Adrenal gland (tissue), 12 donors: ENCODE measurements around the gene RLF. TPM values are rescaled to one million over a fixed set of nuclear protein-coding genes. Genes with fewer than 3 reads are reported as not detected.
A peak's percentile ranks its signal among the peaks of the same experiment; 100 is the strongest.

Experiments
- DNase-seq, 7 donors: peaks; one replicate each; pipeline ENCODE4 v3.0.0-alpha.2; 2019 to 2020
- H3K27ac ChIP-seq, 5 donors: fragments of 200-600 bp; sonication (generic) in 4 of 5; 1 replicate in 3 of 5; 2 replicates in 2 of 5; pipeline versions ENCODE4 v1.5.1 to v1.8.0; 2016 to 2020; ENCODE audit warnings: mild to moderate bottlenecking in 1 of 5
- H3K27me3 ChIP-seq: fragments of 200-600 bp; 2 replicates; pipeline ENCODE4 v1.8.0; 2021
- H3K36me3 ChIP-seq, 2 donors: fragments of 200-600 bp; replicated peaks in 1 of 2; 1 replicate in 1 of 2; 2 replicates in 1 of 2; pipeline versions ENCODE4 v1.5.1 to v1.8.0; 2018 to 2022
- H3K4me1 ChIP-seq, 2 donors: fragments of 200-600 bp; replicated peaks in 1 of 2; 1 replicate in 1 of 2; 2 replicates in 1 of 2; pipeline versions ENCODE4 v1.5.1 to v1.8.0; 2018 to 2021
- H3K4me3 ChIP-seq, 4 donors: fragments of 200-600 bp; sonication (generic) in 3 of 4; one replicate each; pipeline ENCODE4 v1.5.1; 2016 to 2018
- H3K9me3 ChIP-seq, 3 donors: fragments of 200-600 bp; sonication (generic) in 1 of 3; replicated peaks in 1 of 3; 1 replicate in 2 of 3; 2 replicates in 1 of 3; pipeline versions ENCODE4 v1.5.1 to v1.8.0; 2016 to 2021
- POLR2A ChIP-seq, 2 donors: fragments of 450-650 bp; IDR thresholded peaks; one replicate each; pipeline ENCODE4 v1.6.1; 2017; ENCODE audit warnings: antibody characterized with exemption in 2 of 2, mild to moderate bottlenecking in 2 of 2, moderate library complexity in 1 of 2
- WGBS, 4 donors: extraction: QIAGEN DNeasy Blood & Tissue Kit in 2 of 4; methylation state at CpG; one replicate each; pipeline versions ENCODE4 v1.1.5 to v1.1.7; 2013 to 2017; 5-methylcytosine and 5-hydroxymethylcytosine counted together
- intact Hi-C, 2 donors: fragments of 100-400 bp; cut with DNase I; formaldehyde crosslinking; loops; one replicate each; pipeline versions ENCODE4 v1.14.1 to v1.15.0; 2022 to 2023
- polyA plus RNA-seq, 3 donors: library from polyadenylated mRNA; stranded (reverse); fragments of 200-250 nt in 2 of 3; fragments of 350-450 nt in 1 of 3; fragmentation: Illumina TruSeq in 1 of 3; extraction: RNeasy Lipid Tissue Mini Kit (QIAGEN cat#74804) in 1 of 3; gene quantifications; one replicate each; pipeline ENCODE4 v1.2.3, GENCODE V29; 2013 to 2014
- total RNA-seq, 9 donors: library from RNA; depleted of rRNA in 4 of 9; stranded (reverse); fragments of >200 nt in 4 of 9; fragments of 120-200 nt in 1 of 9; fragmentation: NEBNext Ultra II Directional in 1 of 9; extraction: Animal tissue kit (Norgen Biotek cat#: 25700) in 1 of 9; gene quantifications; one replicate each; pipeline versions ENCODE4 v1.1.0 to v1.2.4, GENCODE V29; 2013 to 2023
- TF ChIP-seq, protein P1 (sequence below), 6 experiments: fragments of 450-650 bp in 4 of 6; fragments of 200-600 bp in 2 of 6; sonication (generic) in 1 of 6; IDR thresholded peaks; 1 replicate in 5 of 6; 2 replicates in 1 of 6; pipeline versions ENCODE4 v1.5.1 to v1.8.0; 2016 to 2021; ENCODE audit warnings: antibody characterized with exemption in 6 of 6, mild to moderate bottlenecking in 2 of 6, moderate library complexity in 1 of 6
- donor health status: healthy with polysubstance abuse.
- donor health status: Bipolar disorder and iron deficiency.
- donor health status: DM: yes; HTN: yes; CAD: no.
- donor health status: DM: no; HTN: no; CAD: no.
- donor health status: DM: no; HTN: no; CAD: no.
- donor health status: DM: yes; HTN: yes; CAD: no.

The RLF gene
- total and polyA plus RNA-seq, 12 donors: 3.7 to 18.8 (median 11.3) TPM

DNA sequence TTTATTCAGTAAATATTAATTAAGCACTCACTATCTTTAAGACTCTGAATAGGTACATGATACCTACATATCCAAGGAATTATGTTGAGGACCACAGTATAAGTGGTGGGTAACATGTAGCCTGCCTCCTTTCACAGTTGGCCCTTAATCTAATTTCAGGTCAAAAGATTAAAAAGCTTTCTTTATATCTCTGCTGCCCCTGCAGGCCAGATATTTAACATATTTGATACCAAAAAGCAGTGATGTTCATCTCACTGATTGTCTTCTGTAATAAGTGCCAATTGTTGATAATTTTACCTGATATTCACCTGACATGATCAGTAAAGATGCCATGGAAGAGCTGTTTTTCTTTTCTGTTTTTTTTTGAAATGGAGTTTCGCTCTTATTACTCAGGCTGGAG is 36.5 kb downstream of the RLF start:
- Histone ChIP-seq H3K27ac (no peak overlapping the region), H3K4me1 (no peaks in the 10 kb centered on the region), H3K36me3 (peaks cover 0 to 10% of the 10 kb centered on the region in 2 donors), H3K9me3 (no peaks in the 10 kb centered on the region), H3K4me3 (no peak overlapping the region), H3K27me3 (no peaks in the 10 kb centered on the region)
- no peak for DNase-seq
- WGBS, 4 donors: 87 to 100% (median 97%) methylated on average over 1 of the region's 1 CpG
- intact Hi-C loops: no loop called here
- no peak for TF ChIP-seq POLR2A (IDR thresholded peaks at IDR 0.05)
- TF ChIP-seq, protein P1, sequence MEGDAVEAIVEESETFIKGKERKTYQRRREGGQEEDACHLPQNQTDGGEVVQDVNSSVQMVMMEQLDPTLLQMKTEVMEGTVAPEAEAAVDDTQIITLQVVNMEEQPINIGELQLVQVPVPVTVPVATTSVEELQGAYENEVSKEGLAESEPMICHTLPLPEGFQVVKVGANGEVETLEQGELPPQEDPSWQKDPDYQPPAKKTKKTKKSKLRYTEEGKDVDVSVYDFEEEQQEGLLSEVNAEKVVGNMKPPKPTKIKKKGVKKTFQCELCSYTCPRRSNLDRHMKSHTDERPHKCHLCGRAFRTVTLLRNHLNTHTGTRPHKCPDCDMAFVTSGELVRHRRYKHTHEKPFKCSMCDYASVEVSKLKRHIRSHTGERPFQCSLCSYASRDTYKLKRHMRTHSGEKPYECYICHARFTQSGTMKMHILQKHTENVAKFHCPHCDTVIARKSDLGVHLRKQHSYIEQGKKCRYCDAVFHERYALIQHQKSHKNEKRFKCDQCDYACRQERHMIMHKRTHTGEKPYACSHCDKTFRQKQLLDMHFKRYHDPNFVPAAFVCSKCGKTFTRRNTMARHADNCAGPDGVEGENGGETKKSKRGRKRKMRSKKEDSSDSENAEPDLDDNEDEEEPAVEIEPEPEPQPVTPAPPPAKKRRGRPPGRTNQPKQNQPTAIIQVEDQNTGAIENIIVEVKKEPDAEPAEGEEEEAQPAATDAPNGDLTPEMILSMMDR (IDR thresholded peaks at IDR 0.05): peak in 2 of 6 experiments; percentile 7 to 15

DNA sequence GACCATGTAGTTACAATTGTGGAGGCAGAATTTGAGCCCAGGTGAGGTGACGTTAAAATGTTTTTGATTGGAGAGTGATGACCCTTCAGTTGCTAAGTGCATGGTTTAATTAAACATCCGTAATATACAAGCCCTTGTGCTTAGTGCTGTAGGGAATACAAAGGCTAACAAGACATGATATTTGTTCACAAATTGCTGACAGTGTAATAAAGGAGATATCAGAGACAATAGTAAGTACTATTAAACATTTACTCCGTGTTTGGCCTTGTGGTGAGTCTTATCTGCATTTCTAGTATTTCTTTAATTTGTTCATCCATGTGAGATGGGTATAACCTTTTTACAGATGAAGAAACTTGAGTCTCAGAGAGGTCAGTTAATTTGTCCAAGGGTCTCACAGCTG is 37.9 kb downstream of the RLF start:
- intact Hi-C loops: no loop called here
- H3K4me3 ChIP-seq: no peak overlapping the region
- no peaks in the 10 kb centered on the region for H3K27me3 ChIP-seq
- no peaks in the 10 kb centered on the region for H3K9me3 ChIP-seq
- H3K36me3 ChIP-seq: peaks cover 0 to 12% of the 10 kb centered on the region in 2 donors
- WGBS, 4 donors: 88 to 93% (median 89%) methylated on average over 3 of the region's 3 CpGs
- H3K27ac ChIP-seq: no peak overlapping the region
- TF ChIP-seq, protein P1 (IDR thresholded peaks at IDR 0.05): no peak
- no peak for TF ChIP-seq POLR2A (IDR thresholded peaks at IDR 0.05)
- DNase-seq: no peak
- no peaks in the 10 kb centered on the region for H3K4me1 ChIP-seq

DNA sequence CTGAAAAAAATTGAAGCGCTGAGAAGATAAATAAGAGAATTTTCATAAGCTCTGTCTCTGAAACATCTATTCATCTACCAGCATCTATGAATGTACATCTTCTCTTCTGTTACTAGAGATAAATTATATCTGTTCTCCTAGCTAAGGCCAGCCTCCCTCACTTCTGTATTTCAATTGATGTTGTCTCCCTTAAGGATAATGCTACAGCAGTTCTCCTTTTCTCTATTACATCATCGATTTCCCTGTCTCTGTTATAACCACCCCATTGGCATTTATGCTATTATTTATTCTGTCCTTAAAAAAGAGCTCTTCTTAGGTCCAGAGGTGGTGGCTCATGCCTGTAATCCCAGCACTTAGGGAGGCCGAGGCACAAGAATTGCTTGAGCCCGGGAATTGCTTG is 43.7 kb downstream of the RLF start:
- 93 to 94% (median 93%) methylated on average over 4 of the region's 4 CpGs for WGBS, 4 donors
- H3K4me3 ChIP-seq: no peak overlapping the region
- H3K27ac ChIP-seq: no peak overlapping the region
- no peaks in the 10 kb centered on the region for H3K27me3 ChIP-seq
- TF ChIP-seq, protein P1 (IDR thresholded peaks at IDR 0.05): no peak
- TF ChIP-seq POLR2A (IDR thresholded peaks at IDR 0.05): no peak
- intact Hi-C loops: no loop called here
- no peaks in the 10 kb centered on the region for H3K9me3 ChIP-seq
- DNase-seq: no peak
- H3K36me3 ChIP-seq: peaks cover 0 to 19% of the 10 kb centered on the region in 2 donors
- peaks cover 0 to under 1% of the 10 kb centered on the region in 2 donors for H3K4me1 ChIP-seq

DNA sequence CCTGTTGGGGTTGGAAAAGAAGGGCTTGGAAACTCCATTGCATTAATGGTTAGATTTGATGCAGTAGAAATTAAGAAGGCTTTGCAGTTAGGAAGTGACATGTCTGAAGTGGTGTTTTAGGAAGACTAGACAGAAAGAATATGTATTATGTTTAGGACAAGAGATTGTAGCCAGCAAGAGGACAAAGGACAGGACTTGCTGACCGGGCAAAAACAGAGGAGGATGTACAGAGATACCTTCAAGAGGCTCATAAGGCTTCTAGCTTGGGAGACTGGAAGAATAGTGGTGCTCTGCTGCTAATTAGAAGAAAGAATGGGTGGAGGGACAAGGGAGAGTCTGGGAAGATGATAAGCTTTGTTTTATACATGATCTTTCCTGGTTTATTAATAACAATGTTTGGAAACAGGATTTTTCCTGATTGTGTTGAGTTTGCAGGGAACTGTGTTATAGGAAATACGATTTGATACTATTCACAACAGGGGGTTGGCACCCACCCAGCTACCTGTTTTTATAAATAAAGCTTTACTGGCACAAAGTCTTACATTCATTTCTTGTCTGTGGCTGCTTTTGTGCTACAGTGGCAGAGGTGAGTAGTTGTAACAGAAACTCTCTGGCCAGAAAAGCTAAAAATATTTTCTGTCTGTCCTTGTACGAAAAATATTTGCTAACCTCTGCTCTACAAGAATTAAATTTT is 49.5 kb downstream of the RLF start:
- Histone ChIP-seq H3K4me3 (no peak overlapping the region), H3K4me1 (peaks cover 0 to 16% of the 10 kb centered on the region in 2 donors), H3K27ac (peak overlapping the region in 1 of 5 donors; percentile 2), H3K36me3 (peaks cover 0 to 13% of the 10 kb centered on the region in 2 donors), H3K9me3 (no peaks in the 10 kb centered on the region), H3K27me3 (no peaks in the 10 kb centered on the region)
- WGBS, 4 donors: 68 to 72% (median 72%) methylated on average over 3 of the region's 3 CpGs
- TF ChIP-seq POLR2A (IDR thresholded peaks at IDR 0.05): no peak
- TF ChIP-seq, protein P1 (IDR thresholded peaks at IDR 0.05): no peak
- intact Hi-C loops: no loop called here
- DNase-seq: no peak
